ENCODE data around the gene PDCD1.

- no peak for TF ChIP-seq EZH2 (IDR thresholded peaks at IDR 0.05; ENCODE audit: insufficient read depth, poor library complexity, severe bottlenecking)
- no peak for TF ChIP-seq EZH2phosphoT487 (IDR thresholded peaks at IDR 0.05; ENCODE audit: insufficient read depth, low read depth)
These were observed 3.3 kb downstream of the PDCD1 start for GRCh38 chr2:241855245-241855887.
